HTR-8/SVneo (cell line): Measurements from ENCODE around the gene RPUSD4.
A peak's percentile ranks its signal among the peaks of the same experiment; 100 is the strongest.
"Not testable (repeated sequence)": the region's sequence is repeated elsewhere in the genome, so short reads cannot be mapped to it uniquely, and the experiment has no call there.

Experiments used
- DNase-seq: peaks from one replicate; pipeline ENCODE4 v3.0.0; 2011; ENCODE audit warnings: low spot score, mixed read lengths; ENCODE audit not compliant: insufficient read length
- FAIRE-seq: peaks from 2 replicates; lab custom pipeline; 2011; peaks lifted over from hg19 to GRCh38; lab: Jason Lieb, UNC

Gene RPUSD4

GRCh38 chr11:126211236-126212088 lies at the start of gene RPUSD4, which contains the start of gene FAM118B:
RPUSD4 (minus strand) TSS chr11:126211650; CDS start chr11:126211638, 12 bp downstream.
FAM118B (plus strand) TSS chr11:126211782; CDS start chr11:126235002, 23,220 bp downstream.
- DNase-seq, result peak; percentile 98
- peak; percentile 95 for FAIRE-seq

DNA sequence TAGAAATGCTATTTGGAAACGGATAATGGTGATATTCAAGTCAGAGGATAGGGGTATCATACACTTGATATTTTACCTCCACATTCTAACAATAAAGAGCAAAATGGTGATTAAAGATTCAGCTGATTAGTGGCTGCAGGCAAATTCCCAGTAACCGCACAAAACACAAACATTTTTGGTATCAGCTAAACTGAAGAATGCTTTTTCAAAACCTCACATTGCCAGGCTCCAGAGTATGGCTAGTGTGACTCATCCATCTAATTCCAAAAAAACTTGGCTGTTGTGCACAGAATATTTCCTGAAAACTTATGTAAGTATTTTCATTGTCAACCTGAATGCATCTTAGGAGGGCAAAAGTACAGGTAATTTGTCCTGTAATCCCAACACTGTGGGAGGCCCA lies 46.3 kb upstream of the RPUSD4 start:
- DNase-seq, result no peak
- no peak for FAIRE-seq

DNA sequence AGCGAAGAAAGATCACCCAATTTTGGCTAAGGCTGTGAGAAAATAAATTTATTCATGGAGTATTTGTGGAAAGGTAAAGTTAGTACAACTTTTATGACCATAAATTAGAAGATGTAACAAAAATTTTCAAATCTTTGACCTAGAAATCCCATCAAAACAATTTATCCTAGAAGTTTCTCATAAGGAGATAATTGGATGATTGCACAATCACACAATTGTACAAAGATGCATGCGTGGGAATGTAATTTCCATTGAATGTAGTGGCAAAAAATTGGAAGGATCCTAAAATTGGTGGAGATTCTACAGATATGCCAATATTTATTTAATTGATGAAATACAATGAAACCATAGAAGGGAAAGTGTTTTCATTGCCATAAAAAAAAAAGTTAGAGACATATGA lies 45.7 kb upstream of the RPUSD4 start:
- DNase-seq (no peak), FAIRE-seq (no peak)

DNA sequence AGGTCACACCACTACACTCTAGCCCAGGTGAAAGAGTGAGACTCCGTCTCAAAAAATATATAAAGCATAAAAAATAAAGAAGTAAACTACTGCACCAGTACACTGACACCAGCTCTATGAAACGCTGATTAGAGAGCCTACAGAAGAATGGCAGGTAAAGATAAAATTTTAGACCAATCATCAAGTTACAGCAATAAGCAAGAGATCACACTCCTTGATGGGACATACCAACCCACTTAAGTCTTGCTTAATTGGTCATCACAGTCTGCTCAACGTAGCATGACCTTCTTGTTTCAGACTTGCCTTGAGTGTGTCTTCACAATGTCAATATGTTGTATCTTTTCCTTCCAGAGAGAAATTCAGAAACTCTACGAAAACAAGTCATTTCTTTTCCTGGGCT lies 44.8 kb upstream of the RPUSD4 start:
- FAIRE-seq (no peak), DNase-seq (no peak)

GRCh38 chr11:126255507-126255906 lies 44.1 kb upstream of the RPUSD4 start:
- not testable (repeated sequence) for FAIRE-seq, DNase-seq

DNA sequence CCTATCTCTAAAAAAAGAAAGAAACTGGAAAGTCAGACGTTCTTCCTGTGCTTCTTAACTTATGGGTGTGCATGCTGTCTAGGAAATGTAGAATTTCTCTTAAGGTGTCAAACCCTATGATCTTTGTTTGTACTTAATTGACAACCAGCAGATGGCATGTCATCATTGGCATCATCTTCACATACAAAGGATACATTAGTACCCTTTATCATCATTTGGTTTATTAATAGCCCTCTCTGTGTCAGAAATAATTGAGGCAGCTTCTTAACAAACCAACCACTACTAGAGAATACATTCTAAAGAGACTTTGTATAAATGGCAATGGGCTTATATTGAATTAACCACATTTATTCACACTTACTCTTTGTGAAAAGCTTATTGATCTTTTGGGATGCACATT lies 43.4 kb upstream of the RPUSD4 start:
- DNase-seq, result no peak
- no peak for FAIRE-seq

DNA sequence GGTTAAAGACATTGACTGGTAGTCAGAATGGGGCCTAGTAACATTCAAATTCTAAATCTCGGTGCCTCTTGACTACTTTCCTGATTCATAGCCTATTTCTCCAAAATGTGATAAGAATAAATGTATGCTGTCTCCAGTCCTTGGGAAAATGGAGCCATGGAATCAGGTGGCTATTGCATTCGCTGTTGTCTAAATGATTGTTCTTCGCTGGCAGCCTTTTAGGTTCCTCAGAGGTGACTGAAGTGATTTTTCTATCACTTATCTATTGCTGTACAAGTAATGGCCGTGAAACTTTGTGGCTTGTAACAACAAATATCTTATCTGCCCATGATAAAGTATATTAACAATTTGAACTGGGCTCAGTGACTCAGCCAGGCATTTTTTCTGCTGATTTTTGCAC lies 41.8 kb upstream of the RPUSD4 start:
- FAIRE-seq (no peak), DNase-seq (no peak)

- no peak for DNase-seq
- FAIRE-seq, result no peak
These were observed 35.2 kb upstream of the RPUSD4 start for GRCh38 chr11:126246636-126247035.

DNA sequence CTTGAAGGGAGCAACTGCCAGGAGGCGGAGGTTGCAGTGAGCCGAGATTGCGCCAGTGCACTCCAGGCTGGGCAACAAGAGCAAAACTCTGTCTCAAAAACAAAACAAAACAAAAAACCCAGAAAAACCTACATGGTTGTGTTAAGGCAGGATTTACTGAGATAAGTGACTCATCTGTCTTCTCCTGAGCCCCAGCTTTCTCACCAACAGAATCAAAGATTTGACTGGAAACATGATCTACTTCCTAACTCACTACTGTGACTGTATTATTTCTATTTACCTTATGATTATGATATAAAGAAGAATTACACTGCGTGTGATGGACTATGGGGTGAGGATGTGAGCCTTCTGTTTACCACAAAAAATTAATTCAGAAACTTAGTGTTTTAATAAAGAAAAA lies 21.9 kb upstream of the RPUSD4 start:
- DNase-seq (no peak), FAIRE-seq (no peak)

- FAIRE-seq (no peak), DNase-seq (no peak)
These were observed 21.2 kb upstream of the RPUSD4 start for GRCh38 chr11:126232683-126233082.

GRCh38 chr11:126231725-126232459 lies 20.4 kb upstream of the RPUSD4 start:
- FAIRE-seq (no peak), DNase-seq (no peak)

GRCh38 chr11:126229858-126230540 lies 18.5 kb upstream of the RPUSD4 start:
- no peak for FAIRE-seq
- no peak for DNase-seq

GRCh38 chr11:126226334-126227084 lies 15.1 kb upstream of the RPUSD4 start:
- no peak for FAIRE-seq
- DNase-seq, result no peak

DNA sequence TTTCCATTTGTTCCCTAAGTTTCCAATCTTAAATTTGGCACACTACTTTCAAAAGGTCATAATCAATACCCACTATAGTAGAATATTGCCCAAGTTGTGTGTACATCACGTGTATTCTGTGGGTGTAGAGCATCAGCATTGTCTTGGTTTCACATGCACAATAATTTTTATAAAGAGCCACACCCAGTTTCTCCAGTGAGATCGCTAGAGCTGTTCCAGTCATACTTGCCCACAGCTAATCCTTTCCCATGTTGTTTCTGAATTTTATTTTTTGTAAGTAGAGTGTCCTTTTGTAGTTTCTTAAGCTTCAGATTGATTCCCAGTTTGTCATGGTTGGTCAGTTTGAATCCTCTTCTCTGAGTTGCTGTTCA lies 13.8 kb upstream of the RPUSD4 start:
- FAIRE-seq (no peak), DNase-seq (no peak)

DNA sequence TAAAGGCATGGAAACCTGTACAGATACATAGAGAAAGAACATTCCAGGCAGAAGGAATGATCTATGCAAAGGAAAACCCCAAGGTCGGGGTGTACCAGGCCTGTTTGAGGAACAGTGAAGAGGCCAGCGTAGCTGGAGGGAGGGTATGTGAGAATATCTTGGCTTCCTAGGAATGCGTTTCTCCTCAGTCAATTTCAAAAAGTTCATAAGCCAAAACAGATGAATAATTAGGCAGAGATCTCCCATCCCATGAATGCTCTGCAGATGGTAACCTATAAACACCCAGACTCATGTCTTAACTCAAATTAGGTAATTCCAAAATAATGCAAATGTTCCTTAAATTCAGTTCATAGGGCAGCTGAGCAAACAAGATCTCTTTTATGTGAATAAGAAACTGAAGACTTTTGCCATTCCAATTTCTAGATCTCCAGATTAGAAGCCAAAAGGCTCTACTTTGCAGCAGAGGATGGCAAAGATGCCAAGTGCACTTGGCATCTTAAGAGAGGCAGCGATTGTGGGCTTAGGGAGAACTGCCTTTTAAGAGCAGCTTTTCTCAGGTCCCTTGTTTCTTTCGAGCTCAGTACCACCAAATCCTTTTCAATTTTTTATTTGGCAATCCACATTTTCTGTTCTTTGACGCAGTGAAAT lies 13.3 kb upstream of the RPUSD4 start:
- DNase-seq (no peak), FAIRE-seq (no peak)

DNA sequence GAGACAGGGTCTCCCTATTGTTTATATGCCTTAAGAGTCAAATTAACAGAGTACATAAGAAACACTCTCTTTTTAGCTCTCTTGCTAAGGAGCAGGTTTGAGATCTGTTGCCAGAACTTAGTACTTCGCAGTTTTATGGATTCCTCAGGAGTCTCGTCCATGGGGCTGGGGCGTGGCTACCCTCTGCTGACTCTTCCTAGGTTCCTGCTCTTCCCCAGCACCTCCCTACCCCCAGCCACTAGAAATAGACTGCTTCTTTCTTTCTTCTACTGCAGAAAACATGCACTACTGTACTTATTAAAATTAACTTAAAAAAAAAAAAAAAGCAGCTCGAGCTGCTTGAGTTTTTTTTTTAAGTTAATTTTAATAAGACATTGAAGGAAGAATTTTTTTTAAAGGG lies 8.1 kb upstream of the RPUSD4 start:
- FAIRE-seq, result no peak
- no peak for DNase-seq

DNA sequence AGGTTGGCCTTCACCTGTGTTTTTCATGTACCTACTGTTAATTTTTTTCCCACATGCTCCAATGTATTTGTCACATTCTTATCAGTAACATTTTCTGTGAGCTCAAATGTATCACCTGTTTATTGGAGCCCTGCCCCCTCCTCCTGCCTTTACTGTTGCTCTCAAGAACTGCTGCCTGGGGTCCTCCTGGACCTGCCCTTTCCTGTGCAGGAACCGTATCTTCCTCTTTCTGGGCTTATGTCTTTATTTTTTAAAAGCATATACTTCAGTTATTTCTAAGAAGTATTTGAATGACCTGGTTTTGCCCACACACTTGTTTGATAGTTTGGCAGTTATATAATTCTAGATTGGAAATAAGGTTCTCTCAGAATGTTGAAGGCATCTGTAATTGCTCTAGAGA lies 6.0 kb upstream of the RPUSD4 start:
- DNase-seq (no peak), FAIRE-seq (no peak)

GRCh38 chr11:126216526-126217305 lies 5.3 kb upstream of the RPUSD4 start:
- no peak for FAIRE-seq

GRCh38 chr11:126214841-126215240 lies 3.4 kb upstream of the RPUSD4 start:
- DNase-seq, result no peak
- no peak for FAIRE-seq

More at GRCh38 chr11:126216526-126217305, 5.3 kb upstream of the RPUSD4 start:
- DNase-seq, result no peak
